Measurements from ENCODE around the gene RNF149.

RNF149 gene

GRCh38 chr2:101344137-101344536, 35.6 kb upstream of the RNF149 start:
- TF ChIP-seq CTCF (IDR thresholded peaks at IDR 0.05; ENCODE audit: unreplicated experiment in 3 of 3), result no peak
- Mint-ChIP-seq H3K4me1 (no peaks in the 10 kb centered on the region), H3K27me3 (ENCODE audit: low read depth) (peaks cover 7% of the 10 kb centered on the region), H3K9me3 (no peaks in the 10 kb centered on the region), H3K36me3 (ENCODE audit: low read depth) (no peaks in the 10 kb centered on the region), H3K4me3 (no peak overlapping the region), H3K27ac (no peak overlapping the region)

DNA sequence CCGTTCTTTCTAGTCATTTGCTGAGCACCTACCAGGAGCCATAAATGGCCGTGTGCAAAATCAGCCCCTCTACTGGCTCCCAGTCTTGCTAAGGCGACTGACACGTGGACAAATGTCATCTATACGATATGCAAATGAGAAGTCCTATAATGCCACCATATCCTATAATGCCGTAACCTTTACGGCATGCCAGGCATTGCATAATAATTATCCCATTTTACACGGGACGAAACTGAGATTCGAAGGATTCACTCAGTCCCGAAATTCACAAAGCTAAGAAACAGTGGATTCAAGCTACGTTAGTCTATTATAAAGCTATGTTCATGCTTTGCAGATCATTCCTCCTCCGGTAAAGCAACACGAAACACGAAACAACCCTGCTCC, 34.1 kb upstream of the RNF149 start:
- TF ChIP-seq CTCF (IDR thresholded peaks at IDR 0.05; ENCODE audit: unreplicated experiment in 3 of 3), result no peak
- H3K27ac Mint-ChIP-seq, result no peak overlapping the region
- peaks cover 12% of the 10 kb centered on the region for H3K27me3 Mint-ChIP-seq (ENCODE audit: low read depth)
- no peaks in the 10 kb centered on the region for H3K4me1 Mint-ChIP-seq
- no peaks in the 10 kb centered on the region for H3K9me3 Mint-ChIP-seq
- H3K36me3 Mint-ChIP-seq (ENCODE audit: low read depth), result no peaks in the 10 kb centered on the region
- H3K4me3 Mint-ChIP-seq, result no peak overlapping the region

DNA sequence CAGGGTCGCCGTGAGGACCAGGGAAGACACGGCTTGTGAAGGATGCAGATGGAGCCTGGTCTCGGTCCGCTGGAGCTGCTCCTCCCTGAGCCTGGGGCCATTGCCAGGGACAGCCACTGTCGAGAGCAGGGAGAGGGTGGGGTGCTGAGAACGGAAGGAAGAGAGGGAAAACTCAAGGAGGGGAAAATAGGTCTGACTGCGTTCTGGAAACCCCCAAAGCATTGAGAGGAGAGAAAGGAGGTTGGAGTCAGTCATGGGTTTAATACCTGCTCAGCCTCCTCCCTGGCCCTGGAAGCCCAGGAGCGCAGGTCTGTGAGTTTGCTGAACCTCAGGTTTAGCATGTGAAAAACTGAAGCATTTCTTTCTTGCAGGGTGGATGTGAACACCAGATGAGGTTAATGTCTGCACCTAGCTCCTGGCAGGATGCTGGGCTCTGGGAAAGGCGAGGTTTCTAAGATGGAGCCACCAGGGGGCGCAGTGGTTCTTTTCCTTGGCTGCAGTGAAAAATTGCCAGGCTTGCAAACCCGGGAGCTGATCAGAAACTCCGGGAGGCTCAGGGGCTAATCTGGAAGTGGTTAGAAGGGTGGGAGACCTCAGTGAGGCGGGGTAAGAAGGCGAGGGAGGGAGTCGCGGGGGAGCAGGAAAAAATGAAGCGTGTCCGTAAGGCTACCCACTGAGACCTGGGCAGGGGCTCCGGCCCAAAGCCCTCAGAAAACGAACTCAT, 33.6 kb upstream of the RNF149 start:
- H3K4me3 Mint-ChIP-seq, result peak overlapping the region in 1 of 3 experiments; percentile 43
- no peak overlapping the region for H3K27ac Mint-ChIP-seq

DNA sequence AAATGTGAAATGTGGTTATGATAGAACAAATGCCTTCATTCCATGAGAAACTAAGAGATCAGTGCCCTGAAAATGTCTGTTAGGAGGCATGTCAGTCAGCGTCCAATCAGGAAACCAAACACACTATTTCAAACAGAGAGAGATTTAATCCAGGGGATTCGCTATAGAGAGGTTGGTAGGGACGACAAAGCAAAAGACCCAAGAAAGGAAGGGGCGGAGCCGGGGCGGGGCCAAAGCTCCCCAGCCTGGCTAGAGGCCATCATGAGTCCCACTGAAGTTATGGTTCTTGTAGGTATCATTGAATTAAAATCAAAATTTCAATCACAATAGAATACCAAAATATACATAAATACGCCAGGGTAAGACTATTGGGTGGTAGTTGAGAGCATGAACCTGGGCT, 32.9 kb upstream of the RNF149 start:
- Mint-ChIP-seq H3K36me3 (ENCODE audit: low read depth) (no peaks in the 10 kb centered on the region), H3K4me1 (no peaks in the 10 kb centered on the region), H3K4me3 (no peak overlapping the region), H3K9me3 (no peaks in the 10 kb centered on the region), H3K27ac (no peak overlapping the region), H3K27me3 (ENCODE audit: low read depth) (peaks cover 12% of the 10 kb centered on the region)
- no peak for TF ChIP-seq CTCF (IDR thresholded peaks at IDR 0.05; ENCODE audit: unreplicated experiment in 3 of 3)

More for the DNA sequence above, 33.6 kb upstream of the RNF149 start:
- Mint-ChIP-seq H3K36me3 (ENCODE audit: low read depth) (no peaks in the 10 kb centered on the region), H3K27me3 (ENCODE audit: low read depth) (peaks cover 12% of the 10 kb centered on the region), H3K4me1 (no peaks in the 10 kb centered on the region), H3K9me3 (no peaks in the 10 kb centered on the region)
- peak; percentile 63 to 77 (median 72) for TF ChIP-seq CTCF (IDR thresholded peaks at IDR 0.05; ENCODE audit: unreplicated experiment in 3 of 3)

DNA sequence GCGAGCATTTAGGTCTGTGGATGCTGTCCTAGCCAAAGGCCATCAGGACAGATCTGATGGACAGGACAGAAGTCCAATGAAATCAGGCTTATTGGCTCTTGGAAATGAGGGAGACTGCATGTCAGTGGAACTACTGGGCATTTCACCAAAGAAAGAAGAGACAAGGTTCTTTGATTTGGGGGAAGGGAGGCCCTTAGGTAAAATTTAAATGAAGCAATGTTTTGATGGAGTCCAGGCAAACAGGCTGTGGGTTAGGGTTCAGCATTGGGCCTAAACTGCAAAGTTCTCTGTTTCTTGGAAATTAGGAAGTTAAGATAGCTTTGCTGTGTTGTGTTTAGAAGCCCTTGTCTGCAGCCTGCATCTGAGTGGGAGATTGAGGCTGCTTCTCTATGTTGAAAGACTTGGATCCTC, 31.6 kb upstream of the RNF149 start:
- Mint-ChIP-seq H3K36me3 (ENCODE audit: low read depth) (no peaks in the 10 kb centered on the region), H3K9me3 (no peaks in the 10 kb centered on the region), H3K27me3 (ENCODE audit: low read depth) (peaks cover 12% of the 10 kb centered on the region), H3K4me3 (no peak overlapping the region), H3K4me1 (no peaks in the 10 kb centered on the region), H3K27ac (no peak overlapping the region)
- no peak for TF ChIP-seq CTCF (IDR thresholded peaks at IDR 0.05; ENCODE audit: unreplicated experiment in 3 of 3)

DNA sequence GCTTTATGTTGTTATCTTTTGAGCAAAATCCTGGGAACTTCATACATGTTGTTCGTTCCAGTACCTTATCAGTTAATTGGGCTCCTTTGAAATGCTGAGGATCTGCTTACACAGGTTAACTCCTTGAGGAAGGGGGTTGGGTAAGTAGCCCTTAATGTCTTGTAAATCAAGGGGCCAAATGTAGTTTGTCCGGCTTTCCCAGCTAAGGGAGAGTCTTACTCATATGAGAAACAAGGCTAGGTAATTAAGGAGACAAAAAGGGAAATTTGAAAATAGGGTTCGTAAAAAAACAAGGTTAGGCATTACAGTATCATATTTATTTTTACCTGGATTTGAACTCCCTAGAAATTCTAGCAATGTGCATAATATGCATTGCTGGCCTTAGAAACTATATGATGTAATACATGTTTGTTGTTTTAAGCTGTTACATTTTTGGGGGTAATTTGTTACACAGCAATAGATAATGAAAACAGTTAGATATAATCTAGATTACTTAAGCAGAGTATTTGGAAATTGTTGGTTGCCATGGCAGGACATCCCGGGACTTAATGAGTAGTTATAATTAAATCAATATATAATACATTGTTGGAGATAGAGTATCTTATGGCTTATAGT, 30.9 kb upstream of the RNF149 start:
- H3K27me3 Mint-ChIP-seq (ENCODE audit: low read depth), result peaks cover 12% of the 10 kb centered on the region
- no peak overlapping the region for H3K27ac Mint-ChIP-seq
- H3K4me3 Mint-ChIP-seq, result no peak overlapping the region
- H3K9me3 Mint-ChIP-seq, result no peaks in the 10 kb centered on the region
- no peaks in the 10 kb centered on the region for H3K4me1 Mint-ChIP-seq
- no peaks in the 10 kb centered on the region for H3K36me3 Mint-ChIP-seq (ENCODE audit: low read depth)
- no peak for TF ChIP-seq CTCF (IDR thresholded peaks at IDR 0.05; ENCODE audit: unreplicated experiment in 3 of 3)

Data from nephron (organoid).